HG03378 (cell line): ENCODE data around the gene ESR2.
"Not testable (repeated sequence)": the region's sequence is repeated elsewhere in the genome, so short reads cannot be mapped to it uniquely, and the experiment has no call there.

ENCODE experiments used
- ATAC-seq: cut with Tn5 transposase; IDR thresholded peaks from one replicate; pipeline ENCODE4 v1.9.1; 2021; ENCODE audit warnings: mild to moderate bottlenecking, moderate library complexity; ENCODE audit not compliant: unreplicated experiment

ESR2 gene

GRCh38 chr14:64293976-64294671, at the start of gene ESR2:
Gene ESR2, minus strand, starts transcription at chr14:64294371. Its CDS starts 11,386 bp downstream, at chr14:64282985.
- peak; percentile 22 for ATAC-seq

- ATAC-seq = no peak
These were observed 46.5 kb upstream of the ESR2 start for GRCh38 chr14:64340560-64341196.

- peak; percentile 89 for ATAC-seq
These were observed 44.6 kb upstream of the ESR2 start for GRCh38 chr14:64338616-64339316.

GRCh38 chr14:64337888-64338615, 43.9 kb upstream of the ESR2 start:
- ATAC-seq = peak; percentile 35

- ATAC-seq = no peak
These were observed 35.0 kb upstream of the ESR2 start for GRCh38 chr14:64329149-64329548.

DNA sequence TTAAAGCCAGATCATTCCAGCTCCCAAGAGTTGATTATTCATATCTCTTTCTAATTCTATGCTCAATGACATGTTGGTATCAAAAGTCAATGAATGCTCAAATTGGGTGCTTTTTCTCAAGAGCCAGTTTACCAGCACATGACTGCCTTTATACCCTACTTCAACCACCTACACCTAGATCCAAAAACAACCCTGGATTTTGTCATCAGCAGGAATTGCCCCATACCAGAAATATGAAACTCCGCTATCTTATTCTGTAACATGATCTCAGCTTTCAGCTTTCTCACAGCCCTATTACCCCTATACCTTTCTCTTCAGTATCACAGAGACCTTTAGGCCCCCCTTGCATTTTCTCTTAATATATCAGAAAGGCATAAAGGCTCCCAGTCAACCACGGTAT, 32.3 kb upstream of the ESR2 start:
- ATAC-seq = no peak

DNA sequence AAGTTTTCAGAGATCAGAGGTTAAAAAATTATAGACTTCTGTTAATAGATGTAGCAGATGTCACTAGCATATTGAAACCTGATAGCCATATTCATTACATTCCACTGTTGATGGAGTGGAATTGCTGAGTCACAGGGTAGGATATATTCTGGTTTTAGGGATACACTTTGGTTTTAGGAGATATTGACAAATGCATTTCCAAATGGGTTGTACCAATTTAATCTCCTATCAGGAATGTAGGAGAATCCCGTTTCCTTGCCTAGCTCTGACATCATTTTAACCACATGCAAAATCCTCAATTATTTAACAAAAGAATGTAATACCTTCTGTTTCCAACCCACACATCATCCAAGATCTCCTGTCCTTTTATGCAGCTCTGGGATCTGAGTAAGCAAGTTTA, 30.7 kb upstream of the ESR2 start:
- ATAC-seq = no peak

DNA sequence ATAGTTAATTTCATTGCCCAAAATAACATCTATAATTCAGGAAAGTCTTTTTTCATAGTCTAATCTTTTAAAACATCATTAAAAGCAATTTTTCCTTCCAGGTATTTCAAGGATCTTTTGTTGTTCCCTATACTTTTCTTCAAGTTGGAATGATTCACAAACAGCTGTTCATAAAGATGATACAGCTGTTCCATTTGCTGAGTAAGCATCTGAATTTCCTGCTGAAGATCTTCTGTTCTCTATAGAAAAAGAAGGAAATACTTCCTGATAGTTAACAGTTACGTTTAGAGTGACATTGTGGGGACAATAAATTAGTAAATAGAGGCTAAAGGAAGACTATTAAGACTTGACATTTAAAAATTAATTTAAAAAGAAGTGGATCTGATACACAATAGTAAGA, 30.3 kb upstream of the ESR2 start:
- no peak for ATAC-seq

DNA sequence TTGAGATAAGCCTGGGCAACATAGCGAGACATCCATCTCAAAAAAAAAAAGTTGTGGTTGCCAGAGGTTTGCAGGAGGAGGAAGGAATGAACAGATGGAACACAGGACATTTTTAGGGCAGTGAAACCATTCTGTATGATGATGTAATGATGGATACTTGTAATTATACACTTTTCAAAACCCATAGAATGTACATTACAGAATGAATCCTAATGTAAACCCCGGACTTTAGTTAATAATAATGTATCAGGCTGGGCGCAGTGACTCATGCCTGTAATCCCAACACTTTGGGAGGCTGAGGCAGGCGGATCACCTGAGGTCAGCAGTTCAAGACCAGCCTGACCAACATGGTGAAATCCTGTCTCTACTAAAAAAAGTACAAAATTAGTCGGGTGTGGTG, 26.2 kb upstream of the ESR2 start:
- ATAC-seq = not testable (repeated sequence)

- ATAC-seq = not testable (repeated sequence)
These were observed 24.5 kb upstream of the ESR2 start for GRCh38 chr14:64318695-64319094.

DNA sequence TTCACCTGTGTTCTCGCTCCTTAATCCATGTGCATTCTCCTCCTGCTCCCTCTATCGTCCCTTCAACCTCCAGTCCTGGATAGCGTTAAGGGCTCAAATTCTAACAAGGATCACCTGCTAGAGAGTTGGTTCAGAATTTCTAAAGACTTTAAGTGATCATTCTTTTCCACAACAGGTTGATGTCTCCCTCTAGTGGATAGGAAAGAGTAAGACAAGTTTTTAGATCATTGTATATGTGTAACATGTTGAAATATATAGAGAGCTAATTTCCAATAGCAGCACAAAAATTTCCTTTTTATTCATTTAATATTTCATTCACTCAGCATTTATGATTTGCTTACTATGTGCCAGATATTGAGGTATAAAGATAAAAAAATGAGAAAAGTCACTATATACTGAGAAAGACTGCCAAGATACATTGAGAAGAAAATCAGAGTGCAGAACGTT, 9.3 kb upstream of the ESR2 start:
- no peak for ATAC-seq

DNA sequence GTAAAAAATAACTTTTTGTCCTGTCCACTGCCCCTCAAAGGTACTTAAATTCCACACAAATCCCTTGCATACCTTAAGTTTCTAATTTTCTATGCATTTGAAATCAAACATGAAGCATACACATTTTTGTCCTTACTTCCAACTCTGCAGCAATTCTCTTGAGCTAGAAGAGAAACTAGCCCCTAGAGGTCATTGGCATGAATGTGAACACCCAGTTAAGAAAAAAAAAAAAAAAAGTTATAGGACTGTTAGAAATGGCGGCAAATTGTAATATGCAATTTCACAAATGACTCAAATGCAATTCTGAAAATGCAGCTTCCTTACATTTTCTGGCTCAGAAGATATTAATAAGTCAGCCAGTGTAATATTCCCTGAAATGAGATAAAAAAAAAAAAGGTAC, 4.6 kb upstream of the ESR2 start:
- no peak for ATAC-seq

- ATAC-seq = no peak
These were observed 2.4 kb upstream of the ESR2 start for GRCh38 chr14:64296561-64296960.

DNA sequence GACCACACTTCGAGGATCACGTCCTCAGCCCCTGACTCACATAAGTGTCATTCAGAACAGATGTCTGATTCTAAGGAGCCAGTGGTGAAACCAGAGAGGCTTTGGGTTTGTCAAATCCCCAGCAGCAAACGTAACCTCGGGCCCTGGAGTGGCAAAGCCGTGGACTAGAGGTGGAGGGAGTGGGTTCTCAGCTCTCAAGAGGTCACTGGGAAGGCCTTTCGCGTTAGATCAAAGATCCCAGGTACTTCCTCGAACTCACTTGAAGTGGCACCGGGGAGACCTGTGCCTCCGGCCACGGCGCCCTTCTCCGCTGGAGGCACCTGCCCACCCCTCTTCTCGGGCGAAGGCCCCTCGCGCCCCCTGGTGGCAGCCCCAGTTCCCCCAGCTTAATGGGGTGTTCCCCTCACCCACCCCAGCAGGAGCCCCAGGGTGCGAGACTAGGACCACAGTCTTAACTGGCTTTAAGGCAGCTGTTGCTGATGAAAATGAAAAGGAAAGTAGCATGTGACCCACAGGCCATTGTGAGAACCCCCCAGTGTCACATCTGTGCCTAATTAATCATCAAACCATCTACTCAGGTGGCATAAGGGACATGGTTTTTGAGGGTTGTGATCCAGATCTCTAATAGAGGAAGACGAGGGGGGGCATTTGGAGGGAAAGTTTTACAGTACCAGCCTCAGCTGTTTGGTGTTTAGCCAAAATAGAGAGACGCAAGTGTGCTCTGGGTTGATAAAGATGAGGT, 672 bp upstream of the ESR2 start:
- ATAC-seq = peak; percentile 58

DNA sequence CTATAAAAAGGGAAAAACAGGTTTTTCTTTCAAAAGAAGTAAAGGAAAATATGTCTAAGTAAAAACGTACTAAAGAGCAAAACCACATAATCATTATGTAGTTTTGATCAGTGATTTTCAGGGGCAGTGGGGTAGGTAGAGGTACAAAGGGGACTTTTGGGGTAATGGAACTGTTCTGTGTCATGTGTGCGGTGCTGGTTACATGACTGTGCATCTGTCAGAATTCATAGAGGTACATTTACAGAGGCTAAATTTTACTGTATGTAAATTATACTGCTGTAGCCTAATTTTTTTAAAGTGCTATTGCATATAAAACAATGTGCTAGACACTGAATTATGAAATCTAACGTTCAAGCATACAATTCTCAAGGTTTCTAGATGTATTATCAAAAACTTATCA, 2.0 kb downstream of the ESR2 start:
- no peak for ATAC-seq

DNA sequence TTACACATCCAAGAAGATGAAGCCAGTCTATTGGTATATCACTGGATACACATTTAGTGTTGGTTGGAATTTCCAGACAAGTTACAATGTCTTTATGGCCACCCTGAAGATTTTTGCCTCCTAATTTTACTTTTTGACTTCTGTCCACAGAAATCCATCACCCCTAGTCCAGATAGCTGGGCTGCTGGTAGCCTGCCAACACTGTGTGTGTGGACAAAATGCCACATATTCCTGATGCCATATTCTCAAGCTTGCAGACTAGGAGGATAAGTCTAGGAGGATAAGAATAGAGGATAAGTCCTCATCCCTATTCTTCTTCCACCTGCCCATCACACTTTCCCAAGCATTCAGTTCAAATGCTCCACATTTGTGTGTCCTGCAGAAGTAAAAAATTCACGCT, 4.6 kb downstream of the ESR2 start:
- no peak for ATAC-seq

GRCh38 chr14:64281805-64282204, 12.4 kb downstream of the ESR2 start:
- no peak for ATAC-seq

GRCh38 chr14:64279704-64280668, 14.2 kb downstream of the ESR2 start:
- ATAC-seq = no peak

DNA sequence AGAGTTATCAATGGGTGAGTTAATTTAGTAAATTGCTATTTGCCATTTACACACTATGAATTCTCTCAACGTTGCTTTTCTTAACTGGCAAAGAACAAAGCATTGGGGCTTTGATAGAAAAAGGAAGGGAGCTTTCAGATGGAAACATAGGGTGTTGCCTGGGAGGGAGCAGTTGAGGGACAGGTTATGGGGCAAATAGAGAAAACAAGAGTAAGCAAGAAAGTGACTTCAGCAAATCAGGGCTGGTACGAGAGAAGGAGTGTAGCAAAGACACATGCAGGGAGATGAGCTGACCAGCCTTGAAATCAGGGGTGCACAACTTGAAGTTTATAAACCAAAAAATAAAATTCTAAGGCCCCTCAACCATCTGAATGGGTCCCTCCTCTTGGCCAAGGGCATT, 15.7 kb downstream of the ESR2 start:
- ATAC-seq = no peak

DNA sequence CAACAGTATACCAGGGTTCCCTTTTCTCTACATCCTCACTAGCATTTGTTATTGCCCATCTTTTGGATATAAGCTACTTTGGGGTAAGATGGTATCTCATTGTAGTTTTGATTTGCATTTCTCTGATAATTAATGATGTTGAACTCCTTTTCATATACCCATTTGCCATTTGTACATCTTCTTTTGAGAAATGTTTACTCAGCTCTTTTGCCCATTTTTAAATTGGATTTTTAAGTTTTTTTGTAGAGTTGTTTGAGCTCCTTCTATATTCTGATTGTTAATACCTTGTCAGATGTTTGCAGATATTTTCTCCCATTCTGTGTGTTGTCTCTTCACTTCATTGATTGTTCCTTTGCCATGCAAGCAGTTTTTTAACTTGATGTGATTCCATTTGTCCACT, 22.2 kb downstream of the ESR2 start:
- no peak for ATAC-seq
